NCI-H2029 treated with DMSO at 0.1 percent for 48 hours (cell line): ENCODE data around the gene TRA2A.

ENCODE experiments used
- DNase-seq: peaks from one replicate; lab custom pipeline; 2025; lab: John Stamatoyannopoulos, UW

TRA2A gene

GRCh38 chr7:23470330-23471105, 61.3 kb downstream of the TRA2A start, which contains the start of gene IGF2BP3:
Gene IGF2BP3, minus strand, starts transcription at chr7:23470491. Its CDS starts 381 bp downstream, at chr7:23470110.
- no peak for DNase-seq

- no peak for DNase-seq
Measured at GRCh38 chr7:23469961-23470250, 61.9 kb downstream of the TRA2A start.

GRCh38 chr7:23469150-23469960, 62.4 kb downstream of the TRA2A start:
- DNase-seq = no peak

GRCh38 chr7:23468526-23469149, 63.1 kb downstream of the TRA2A start:
- no peak for DNase-seq

- no peak for DNase-seq
Measured at GRCh38 chr7:23467806-23468525, 63.8 kb downstream of the TRA2A start.

GRCh38 chr7:23467291-23467805, 64.4 kb downstream of the TRA2A start:
- no peak for DNase-seq

- DNase-seq = no peak
Measured at GRCh38 chr7:23462846-23463245, 68.9 kb downstream of the TRA2A start.

GRCh38 chr7:23458044-23458443, 73.7 kb downstream of the TRA2A start:
- DNase-seq = no peak

- no peak for DNase-seq
Measured at GRCh38 chr7:23456093-23456492, 75.7 kb downstream of the TRA2A start.

GRCh38 chr7:23454881-23455526, 76.8 kb downstream of the TRA2A start:
- DNase-seq = no peak
